DOHH2 (cell line): Measurements from ENCODE around the gene DIS3L2.

Experiments
- CTCF ChIP-seq: fragments of 200-600 bp; sonication (generic); IDR thresholded peaks from one replicate; pipeline ENCODE4 v1.5.1; 2014; ENCODE audit warnings: antibody characterized with exemption, mild to moderate bottlenecking, low read depth, low read length; ENCODE audit not compliant: poor library complexity, severe bottlenecking
- EZH2phosphoT487 ChIP-seq: fragments of 200-600 bp; sonication (generic); IDR thresholded peaks from 2 replicates; pipeline ENCODE4 v1.6.1; 2017; ENCODE audit warnings: borderline replicate concordance, mild to moderate bottlenecking, antibody characterized with exemption, low read length, moderate library complexity, mixed read lengths

GRCh38 chr2:231942180-231942579 is 19.3 kb upstream of the DIS3L2 start:
- TF ChIP-seq CTCF (no peak), EZH2phosphoT487 (no peak)
